OCI-LY7 (cell line): ENCODE data around the gene TTC32. TPM values are rescaled to one million over a fixed set of nuclear protein-coding genes. Genes with fewer than 3 reads are reported as not detected.

Experiments used
- BruUV-seq: library from RNA; stranded (reverse); fragments of 400-500 nt; replicated peaks from 2 replicates; lab custom pipeline; 2021; lab: Mats Ljungman, UMichigan
- CTCF ChIA-PET: fragments of 300-600 bp; sonication (Branson Sonifier 250); formaldehyde crosslinking; loops from one replicate; lab custom pipeline; 2022; ENCODE audit warnings: antibody characterized with exemption; ENCODE audit not compliant: unreplicated experiment; lab: Charles Lee
- POLR2A ChIA-PET: fragments of 300-600 bp; sonication (Branson Sonifier 250); formaldehyde crosslinking; loops from one replicate; lab custom pipeline; 2022; ENCODE audit warnings: antibody characterized with exemption; lab: Charles Lee
- DNase-seq: peaks from one replicate; pipeline ENCODE4 v3.0.0-alpha.2; 2015; ENCODE audit warnings: low spot score
- H2AFZ ChIP-seq: fragments of 200-600 bp; sonication (generic), shearing (Covaris generic); 2 replicates; pipeline ENCODE4 v1.6.1; 2014; ENCODE audit warnings: mild to moderate bottlenecking, antibody characterized with exemption, low read length, moderate library complexity
- H3K27ac ChIP-seq: fragments of 200-600 bp; sonication (generic); 2 replicates; pipeline ENCODE4 v1.5.1; 2014; ENCODE audit warnings: mixed run types, low read depth, mild to moderate bottlenecking, moderate library complexity, low read length, inconsistent platforms; ENCODE audit not compliant: poor library complexity, severe bottlenecking
- H3K36me3 ChIP-seq: fragments of 200-600 bp; sonication (generic); 2 replicates; pipeline ENCODE4 v1.6.1; 2014; ENCODE audit warnings: mild to moderate bottlenecking, antibody characterized with exemption, low read length, moderate library complexity, mixed read lengths; ENCODE audit not compliant: insufficient read depth
- H3K4me1 ChIP-seq: fragments of 200-600 bp; sonication (generic); 2 replicates; pipeline ENCODE4 v1.5.1; 2014; ENCODE audit warnings: mild to moderate bottlenecking, low read length; ENCODE audit not compliant: insufficient read depth, poor library complexity, severe bottlenecking
- H3K4me2 ChIP-seq: fragments of 200-600 bp; sonication (generic); 2 replicates; pipeline ENCODE4 v1.6.1; 2014; ENCODE audit warnings: mild to moderate bottlenecking, low read length
- H3K4me3 ChIP-seq: fragments of 200-600 bp; sonication (generic); 2 replicates; pipeline ENCODE4 v1.5.1; 2014; ENCODE audit warnings: mild to moderate bottlenecking, low read depth, low read length; ENCODE audit not compliant: poor library complexity, severe bottlenecking
- H3K79me2 ChIP-seq: fragments of 200-600 bp; sonication (generic); 2 replicates; pipeline ENCODE4 v1.6.1; 2016; ENCODE audit warnings: low read depth, mild to moderate bottlenecking, low read length, moderate library complexity, mixed read lengths; ENCODE audit not compliant: insufficient read depth
- H3K9me2 ChIP-seq: fragments of 200-600 bp; sonication (generic); 2 replicates; pipeline ENCODE4 v1.6.1; 2016; ENCODE audit warnings: mild to moderate bottlenecking, low read length, mixed read lengths; ENCODE audit not compliant: insufficient read depth
- H3K9me3 ChIP-seq: fragments of 200-600 bp; sonication (generic); 2 replicates; pipeline ENCODE4 v1.6.1; 2014; ENCODE audit warnings: mild to moderate bottlenecking, mixed run types, low read length, mixed read lengths
- H4K20me1 ChIP-seq: fragments of 200-600 bp; sonication (generic); 2 replicates; pipeline ENCODE4 v1.6.1; 2014; ENCODE audit warnings: mild to moderate bottlenecking, antibody characterized with exemption, low read length, moderate library complexity, mixed read lengths; ENCODE audit not compliant: insufficient read depth
- EZH2phosphoT487 ChIP-seq: fragments of 200-600 bp; sonication (generic); IDR thresholded peaks from 2 replicates; pipeline ENCODE4 v1.6.1; 2018; ENCODE audit warnings: low read depth, borderline replicate concordance, mild to moderate bottlenecking, mixed run types, antibody characterized with exemption, low read length, moderate library complexity, mixed read lengths
- intact Hi-C: fragments of 100-400 bp; cut with micrococcal nuclease; formaldehyde crosslinking; loops from one replicate; pipeline ENCODE4 v1.10.0; 2022; ENCODE audit not compliant: unreplicated experiment
- total RNA-seq, 2 experiments: library from RNA; depleted of rRNA in 1 of 2; stranded (reverse); fragments of >200 nt in 1 of 2; shearing (Covaris generic) in 1 of 2; gene quantifications; 2 replicates each; pipeline ENCODE4 v1.2.3, GENCODE V29; 2014 to 2022
- TF ChIP-seq, protein P1 (sequence below): fragments of 200-600 bp; sonication (generic); conservative IDR thresholded peaks from 2 replicates; pipeline ENCODE4 v1.5.1; 2014; ENCODE audit warnings: mild to moderate bottlenecking, antibody characterized with exemption, low read length, moderate library complexity, mixed read lengths

The TTC32 gene
- total RNA-seq, 2 experiments from 2014 or later, result 21.1 to 26.3 TPM

DNA sequence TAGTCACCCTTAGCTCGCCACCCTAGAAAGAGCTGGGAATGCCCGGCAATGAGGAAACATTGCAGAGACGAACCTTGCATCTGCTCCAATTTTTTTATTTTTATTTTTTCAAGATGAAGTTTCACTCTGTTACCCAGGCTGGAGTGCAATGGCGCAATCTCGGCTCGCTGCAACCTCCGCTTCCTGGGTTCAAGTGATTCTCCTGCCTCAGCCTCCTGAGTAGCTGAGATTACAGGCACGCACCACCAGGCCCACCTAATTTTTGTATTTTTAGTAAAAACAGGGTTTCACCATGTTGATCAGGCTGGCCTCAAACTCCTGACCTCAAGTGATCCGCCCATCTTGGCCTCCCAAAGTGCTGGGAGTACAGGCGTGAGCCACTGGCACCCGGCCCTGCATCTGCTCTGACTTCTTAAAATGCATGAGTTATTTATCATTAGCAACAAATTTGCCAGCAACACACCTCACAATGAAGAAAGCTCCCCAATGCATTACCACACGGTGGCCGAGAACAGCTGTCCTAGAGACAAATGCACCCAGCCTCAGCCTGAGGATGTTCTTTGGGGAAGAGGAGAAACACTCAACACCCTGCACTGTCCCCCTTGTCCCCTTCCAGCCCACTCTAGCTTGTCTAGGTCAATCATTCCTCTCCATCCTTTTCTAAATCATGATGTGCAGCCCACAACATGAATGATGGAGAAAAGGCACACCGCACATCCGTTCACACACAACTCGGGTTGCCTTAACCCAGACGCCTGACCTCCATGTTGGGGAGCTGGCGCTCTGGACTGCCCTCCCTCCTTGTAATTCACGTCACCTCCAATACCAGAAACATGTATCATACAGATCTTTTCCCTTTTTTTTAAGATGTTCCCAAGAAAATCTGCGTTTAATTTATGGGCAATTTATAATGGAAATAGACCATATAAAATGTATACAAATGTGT, 46.9 kb downstream of the TTC32 start:
- Histone ChIP-seq H3K4me3 (no peak overlapping the region), H3K79me2 (no peaks in the 10 kb centered on the region), H3K4me2 (no peak overlapping the region), H3K4me1 (no peaks in the 10 kb centered on the region), H3K36me3 (no peaks in the 10 kb centered on the region), H3K9me3 (no peaks in the 10 kb centered on the region), H3K27ac (no peak overlapping the region), H4K20me1 (no peaks in the 10 kb centered on the region), H3K9me2 (no peaks in the 10 kb centered on the region), H2AFZ (no peak overlapping the region)
- no peak for DNase-seq
- BruUV-seq, result no TSS peak
- intact Hi-C loops, result no loop called here
- no peak for TF ChIP-seq EZH2phosphoT487
- TF ChIP-seq, protein P1, sequence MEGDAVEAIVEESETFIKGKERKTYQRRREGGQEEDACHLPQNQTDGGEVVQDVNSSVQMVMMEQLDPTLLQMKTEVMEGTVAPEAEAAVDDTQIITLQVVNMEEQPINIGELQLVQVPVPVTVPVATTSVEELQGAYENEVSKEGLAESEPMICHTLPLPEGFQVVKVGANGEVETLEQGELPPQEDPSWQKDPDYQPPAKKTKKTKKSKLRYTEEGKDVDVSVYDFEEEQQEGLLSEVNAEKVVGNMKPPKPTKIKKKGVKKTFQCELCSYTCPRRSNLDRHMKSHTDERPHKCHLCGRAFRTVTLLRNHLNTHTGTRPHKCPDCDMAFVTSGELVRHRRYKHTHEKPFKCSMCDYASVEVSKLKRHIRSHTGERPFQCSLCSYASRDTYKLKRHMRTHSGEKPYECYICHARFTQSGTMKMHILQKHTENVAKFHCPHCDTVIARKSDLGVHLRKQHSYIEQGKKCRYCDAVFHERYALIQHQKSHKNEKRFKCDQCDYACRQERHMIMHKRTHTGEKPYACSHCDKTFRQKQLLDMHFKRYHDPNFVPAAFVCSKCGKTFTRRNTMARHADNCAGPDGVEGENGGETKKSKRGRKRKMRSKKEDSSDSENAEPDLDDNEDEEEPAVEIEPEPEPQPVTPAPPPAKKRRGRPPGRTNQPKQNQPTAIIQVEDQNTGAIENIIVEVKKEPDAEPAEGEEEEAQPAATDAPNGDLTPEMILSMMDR, result no peak
- POLR2A ChIA-PET, result no interaction called here
- CTCF ChIA-PET, result interaction anchor here (0.6 kb wide), 1 partner anchor 1380 kb away, joined by 3 read pairs; no protein-coding TSS in a partner anchor

DNA sequence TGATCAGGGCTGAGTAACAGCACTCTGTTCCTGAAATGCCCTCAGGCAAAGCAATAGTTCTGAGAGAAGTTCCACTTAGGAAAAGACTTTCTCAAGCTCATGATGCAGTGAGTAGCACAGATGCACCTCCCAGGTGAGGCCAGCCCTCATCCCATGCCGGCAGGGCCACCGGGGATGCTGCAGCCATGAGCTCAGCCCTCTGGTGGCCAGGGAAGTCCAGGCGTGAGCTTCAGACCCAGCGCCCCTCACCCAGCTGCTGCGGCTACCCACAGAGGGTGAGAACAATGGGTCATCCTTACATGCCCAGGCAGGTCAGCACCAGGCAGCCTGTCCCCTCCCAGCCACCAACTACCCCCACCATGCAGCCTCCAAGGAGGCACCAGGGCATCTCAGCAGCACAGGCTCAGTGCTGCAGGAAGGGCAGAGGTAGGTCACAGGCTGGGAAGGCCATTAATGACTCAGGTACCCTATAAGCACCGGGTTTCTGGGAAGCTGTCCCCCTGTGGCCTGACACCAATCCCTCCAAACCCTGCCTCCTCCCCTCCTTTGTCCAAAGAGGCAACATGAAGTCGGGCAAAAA, 50.6 kb downstream of the TTC32 start:
- H2AFZ ChIP-seq, result no peak overlapping the region
- H3K27ac ChIP-seq, result no peak overlapping the region
- no peaks in the 10 kb centered on the region for H4K20me1 ChIP-seq
- no peaks in the 10 kb centered on the region for H3K79me2 ChIP-seq
- BruUV-seq, result no TSS peak
- no peak for DNase-seq
- H3K4me3 ChIP-seq, result no peak overlapping the region
- ChIA-PET POLR2A (no interaction called here), CTCF (no interaction called here)
- intact Hi-C loops, result no loop called here
- no peaks in the 10 kb centered on the region for H3K4me1 ChIP-seq
- TF ChIP-seq EZH2phosphoT487, result no peak
- TF ChIP-seq, protein P1, result no peak
- H3K4me2 ChIP-seq, result no peak overlapping the region
- no peaks in the 10 kb centered on the region for H3K36me3 ChIP-seq
- H3K9me3 ChIP-seq, result no peaks in the 10 kb centered on the region
- H3K9me2 ChIP-seq, result no peaks in the 10 kb centered on the region
